ENCODE measurements around the gene DET1.

DNA sequence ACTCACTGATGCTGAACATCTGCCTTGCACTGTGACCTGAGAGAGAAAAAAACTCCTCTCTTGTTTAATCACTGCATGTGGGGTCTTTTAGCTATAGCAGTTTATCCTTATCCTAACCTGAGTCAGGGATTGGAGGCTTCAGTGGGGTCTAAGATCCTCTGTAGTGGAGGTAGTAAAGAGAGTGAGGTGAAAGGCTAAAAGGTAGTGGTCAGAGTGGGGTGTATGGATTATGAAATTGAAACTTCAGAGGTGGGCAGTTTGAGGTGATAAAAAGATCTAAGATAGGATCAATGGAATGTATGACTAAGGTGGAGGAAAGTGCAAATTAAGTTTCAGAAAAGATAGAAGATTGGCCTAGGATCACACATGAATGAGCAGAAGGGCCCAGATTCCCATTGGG is 36.5 kb downstream of the DET1 start:
- TF ChIP-seq GATA3 (IDR thresholded peaks at IDR 0.05; ENCODE audit: low read depth, low read length) = no peak
- TF ChIP-seq GATA2 (IDR thresholded peaks at IDR 0.05; ENCODE audit: low read depth, low read length) = no peak
